ENCODE results near the gene GOLGA7B. TPM values are rescaled to one million over a fixed set of nuclear protein-coding genes. Genes with fewer than 3 reads are reported as not detected.
"Not testable (repeated sequence)": the region's sequence is repeated elsewhere in the genome, so short reads cannot be mapped to it uniquely, and the experiment has no call there.

GOLGA7B gene
- polyA plus RNA-seq, 4 donors = 0.19 to 1.5 (median 0.92) TPM

DNA sequence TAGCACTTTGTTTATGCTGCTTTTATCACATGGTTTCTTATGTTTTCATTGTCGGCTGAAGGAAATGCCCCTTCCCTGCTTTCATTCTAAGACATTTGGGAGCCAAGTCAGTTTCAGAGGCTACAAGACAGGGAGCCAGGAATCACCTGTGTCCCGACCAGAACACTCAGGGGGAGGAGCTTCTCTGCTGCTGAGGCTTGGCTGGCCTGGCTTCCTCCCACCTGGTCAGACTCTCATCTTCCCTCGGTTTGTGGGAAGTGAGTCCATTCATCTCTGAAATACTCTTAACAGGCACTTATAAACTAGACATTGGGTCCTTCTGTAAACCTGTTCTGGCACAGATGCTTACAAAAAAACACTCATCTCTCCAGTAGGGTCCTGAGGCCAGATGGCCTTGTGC, 19.6 kb upstream of the GOLGA7B start:
- DNase-seq (ENCODE audit: low read depth in 4 of 4, low spot score in 2 of 4) = no peak

GRCh38 chr10:97831259-97831658, 18.4 kb upstream of the GOLGA7B start:
- DNase-seq (ENCODE audit: low read depth in 4 of 4, low spot score in 2 of 4) = no peak

GRCh38 chr10:97836446-97836845, 13.2 kb upstream of the GOLGA7B start:
- no peak for DNase-seq (ENCODE audit: low read depth in 4 of 4, low spot score in 2 of 4)

- no peak for DNase-seq (ENCODE audit: low read depth in 4 of 4, low spot score in 2 of 4)
Observed at GRCh38 chr10:97838091-97838490, 11.6 kb upstream of the GOLGA7B start.

GRCh38 chr10:97841166-97841565, 8.5 kb upstream of the GOLGA7B start:
- DNase-seq (ENCODE audit: low read depth in 4 of 4, low spot score in 2 of 4) = not testable (repeated sequence)

GRCh38 chr10:97842114-97842513, 7.5 kb upstream of the GOLGA7B start:
- not testable (repeated sequence) for DNase-seq (ENCODE audit: low read depth in 4 of 4, low spot score in 2 of 4)

DNA sequence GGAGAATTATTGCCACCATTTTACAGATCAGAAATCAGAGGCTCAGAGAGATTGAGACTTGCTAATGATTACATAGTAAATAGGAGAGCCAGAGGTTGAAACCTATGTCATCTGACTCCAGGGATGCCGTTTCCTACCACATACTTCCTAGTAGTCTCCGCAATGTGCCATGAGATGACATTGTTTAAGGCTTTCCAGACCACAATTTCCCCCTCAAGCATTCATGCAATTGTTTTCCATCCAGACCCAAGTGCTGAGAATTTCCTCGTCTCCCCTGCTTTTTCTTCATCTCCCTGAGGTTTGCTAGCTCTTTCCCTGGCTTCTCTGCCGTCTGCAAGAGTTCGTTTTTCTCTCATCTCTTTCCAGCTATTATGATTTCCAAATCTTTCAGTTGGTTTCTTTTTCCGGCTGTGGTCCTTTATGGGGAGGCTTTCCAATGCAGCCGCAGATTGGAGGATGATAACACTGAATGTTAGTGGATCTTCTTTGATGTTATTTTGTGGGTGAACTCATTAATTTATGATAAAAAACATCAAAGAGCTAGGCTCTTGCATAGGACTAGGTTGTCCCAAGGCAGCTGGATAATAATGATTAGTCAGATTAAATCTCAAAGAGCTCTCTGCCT, 6.9 kb upstream of the GOLGA7B start:
- no peak for DNase-seq (ENCODE audit: low read depth in 4 of 4, low spot score in 2 of 4)

GRCh38 chr10:97843281-97843671, 6.4 kb upstream of the GOLGA7B start:
- no peak for DNase-seq (ENCODE audit: low read depth in 4 of 4, low spot score in 2 of 4)

DNA sequence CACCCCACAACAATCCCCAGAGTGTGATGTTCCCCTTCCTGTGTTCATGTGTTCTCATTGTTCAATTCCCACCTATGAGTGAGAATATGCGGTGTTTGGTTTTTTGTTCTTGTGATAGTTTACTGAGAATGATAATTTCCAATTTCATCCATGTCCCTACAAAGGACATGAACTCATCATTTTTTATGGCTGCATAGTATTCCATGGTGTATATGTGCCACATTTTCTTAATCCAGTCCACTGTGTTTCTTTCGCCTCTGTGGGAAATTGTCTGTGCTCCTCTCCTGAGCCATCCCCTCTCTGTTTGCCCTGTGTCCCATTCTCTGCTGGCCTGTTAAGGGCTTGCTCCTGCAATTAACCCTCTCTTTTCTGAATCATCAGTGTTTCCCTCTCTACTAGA, 5.7 kb upstream of the GOLGA7B start:
- DNase-seq (ENCODE audit: low read depth in 4 of 4, low spot score in 2 of 4) = not testable (repeated sequence)

GRCh38 chr10:97844678-97845077, 5.0 kb upstream of the GOLGA7B start:
- no peak for DNase-seq (ENCODE audit: low read depth in 4 of 4, low spot score in 2 of 4)

- no peak for DNase-seq (ENCODE audit: low read depth in 4 of 4, low spot score in 2 of 4)
Observed at GRCh38 chr10:97849103-97849686, 448 bp upstream of the GOLGA7B start.

GRCh38 chr10:97850446-97850845, 803 bp downstream of the GOLGA7B start:
- DNase-seq (ENCODE audit: low read depth in 4 of 4, low spot score in 2 of 4) = no peak

DNA sequence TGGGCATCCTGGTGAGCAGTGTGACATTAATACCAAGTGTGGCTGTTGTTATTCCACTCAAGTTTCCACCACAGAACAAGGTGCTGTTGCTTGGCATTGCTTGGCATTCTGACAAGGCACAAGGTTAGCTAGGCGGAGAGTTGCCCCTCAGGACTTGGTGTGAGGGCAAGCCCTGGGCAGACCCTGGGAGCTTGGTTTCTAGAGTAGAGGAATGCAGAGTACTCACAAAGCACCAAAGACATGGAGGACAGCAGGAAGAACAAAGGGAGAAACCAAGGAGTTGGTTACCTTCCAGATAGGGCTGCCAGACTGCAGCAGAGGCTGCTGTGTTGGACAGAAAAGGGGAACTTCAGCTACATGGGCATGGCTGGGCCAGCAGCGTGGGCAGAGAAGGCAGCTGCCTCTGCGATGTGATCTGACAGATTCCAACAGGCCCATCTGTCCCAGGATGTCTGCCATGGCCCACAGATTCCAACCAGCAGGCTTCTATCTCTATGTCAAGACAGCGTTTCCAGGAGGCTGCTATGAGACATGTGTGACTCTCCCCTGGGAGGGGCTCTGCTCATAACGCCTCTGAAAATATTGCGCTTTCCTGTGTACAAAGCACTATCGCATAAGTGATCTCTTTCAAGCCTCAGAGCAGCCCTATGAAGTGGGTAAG, 1.8 kb downstream of the GOLGA7B start:
- DNase-seq (ENCODE audit: low read depth in 4 of 4, low spot score in 2 of 4) = no peak

DNA sequence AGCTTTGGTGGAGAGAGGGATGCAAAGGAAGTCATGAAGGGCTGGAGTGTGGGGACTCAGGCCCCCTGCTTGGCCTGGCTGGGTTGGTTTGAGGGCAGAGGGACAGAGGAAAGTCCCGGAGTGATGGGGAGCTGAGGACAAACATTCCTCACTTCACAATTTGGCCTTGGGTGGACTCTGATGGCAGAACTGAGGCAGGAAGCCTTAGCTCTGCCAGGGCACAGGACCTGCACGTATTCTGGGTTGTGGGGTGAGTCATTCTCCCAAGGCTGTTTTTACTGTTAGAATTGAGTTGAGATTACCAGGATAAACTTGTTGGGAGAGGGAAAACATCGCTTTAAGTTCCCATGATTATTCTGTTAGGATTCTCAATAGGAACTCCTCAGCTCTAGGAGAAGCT, 2.6 kb downstream of the GOLGA7B start:
- no peak for DNase-seq (ENCODE audit: low read depth in 4 of 4, low spot score in 2 of 4)

DNA sequence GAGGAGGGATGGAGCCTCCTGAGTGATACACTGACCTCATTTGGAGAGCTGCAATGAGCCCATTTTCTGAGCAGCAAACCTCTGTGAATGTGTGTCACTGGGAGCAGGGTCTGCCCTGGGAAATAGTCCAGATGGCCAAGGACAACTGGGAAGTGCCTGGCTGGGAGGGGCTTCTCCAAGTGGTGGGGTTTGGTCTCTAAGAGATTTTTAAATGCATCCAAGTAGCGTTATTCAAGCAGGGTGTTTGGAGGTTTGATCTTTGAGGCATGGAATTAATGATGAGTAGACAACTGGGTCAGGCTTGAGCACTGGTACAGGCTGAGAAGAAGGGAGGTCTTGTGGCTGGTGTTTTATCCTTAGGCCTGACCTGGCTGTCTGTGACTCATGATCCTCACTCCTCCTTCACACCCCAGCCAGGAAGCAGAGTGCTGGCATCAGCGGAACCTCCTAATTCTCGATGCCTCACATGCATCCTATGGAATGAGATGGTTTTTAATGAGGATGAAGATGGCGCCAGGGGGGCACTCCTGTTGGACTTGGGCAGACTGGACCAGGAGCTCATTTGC, 3.3 kb downstream of the GOLGA7B start:
- DNase-seq (ENCODE audit: low read depth in 4 of 4, low spot score in 2 of 4) = no peak

GRCh38 chr10:97854743-97855142, 5.1 kb downstream of the GOLGA7B start:
- DNase-seq (ENCODE audit: low read depth in 4 of 4, low spot score in 2 of 4) = no peak

- no peak for DNase-seq (ENCODE audit: low read depth in 4 of 4, low spot score in 2 of 4)
Observed at GRCh38 chr10:97858001-97858439, 8.4 kb downstream of the GOLGA7B start.

DNA sequence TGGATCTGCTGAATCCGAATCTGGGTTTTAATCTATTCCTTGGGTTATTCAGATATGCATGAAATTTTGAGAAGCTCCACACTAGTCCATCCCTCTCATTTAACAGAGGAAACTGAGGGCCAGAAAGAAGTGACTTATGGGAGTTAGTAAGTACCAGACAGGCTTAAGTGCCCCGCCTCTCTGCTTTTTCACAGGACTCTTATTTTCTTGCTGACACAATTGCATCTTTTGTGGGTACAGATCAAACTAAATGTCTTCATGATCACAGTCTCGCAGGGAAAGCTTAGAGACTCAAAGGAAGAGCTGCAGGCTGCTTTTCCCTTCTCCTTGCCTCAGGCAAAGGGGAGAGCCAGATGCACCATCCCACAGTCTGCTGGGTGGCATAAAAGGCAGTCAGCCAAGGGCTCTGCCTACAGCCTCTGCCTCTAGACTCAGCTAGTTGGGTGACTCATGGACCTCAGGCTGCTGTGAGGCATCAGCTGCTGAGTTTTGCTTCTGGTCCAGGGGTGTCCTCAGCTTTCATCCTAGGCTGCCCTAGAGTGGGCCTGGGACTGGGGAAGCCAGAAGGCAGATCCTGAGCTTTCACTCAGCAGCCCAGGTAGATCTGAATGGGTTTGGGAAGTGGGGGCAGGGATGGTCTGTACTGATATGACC, 11.6 kb downstream of the GOLGA7B start:
- DNase-seq (ENCODE audit: low read depth in 4 of 4, low spot score in 2 of 4) = no peak

GRCh38 chr10:97861924-97862323, 12.3 kb downstream of the GOLGA7B start:
- no peak for DNase-seq (ENCODE audit: low read depth in 4 of 4, low spot score in 2 of 4)

DNA sequence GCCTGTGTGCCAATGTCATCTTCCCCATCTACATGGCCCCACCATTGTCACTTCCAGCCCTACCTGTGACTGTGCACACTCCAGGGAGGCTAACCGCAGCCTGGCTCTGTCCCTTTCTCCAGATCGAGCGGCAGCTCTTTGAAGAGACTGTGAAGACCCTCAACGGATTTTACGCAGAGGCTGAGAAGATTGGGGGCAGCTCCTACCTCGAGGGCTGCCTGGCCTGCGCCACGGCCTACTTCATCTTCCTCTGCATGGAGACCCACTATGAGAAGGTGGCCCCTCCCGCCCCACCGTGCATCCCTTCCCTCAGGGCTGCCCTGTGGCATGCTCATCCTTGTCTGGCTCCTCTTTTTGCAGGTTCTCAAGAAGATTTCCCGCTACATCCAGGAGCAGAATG, 14.2 kb downstream of the GOLGA7B start:
- DNase-seq (ENCODE audit: low read depth in 4 of 4, low spot score in 2 of 4) = no peak

DNA sequence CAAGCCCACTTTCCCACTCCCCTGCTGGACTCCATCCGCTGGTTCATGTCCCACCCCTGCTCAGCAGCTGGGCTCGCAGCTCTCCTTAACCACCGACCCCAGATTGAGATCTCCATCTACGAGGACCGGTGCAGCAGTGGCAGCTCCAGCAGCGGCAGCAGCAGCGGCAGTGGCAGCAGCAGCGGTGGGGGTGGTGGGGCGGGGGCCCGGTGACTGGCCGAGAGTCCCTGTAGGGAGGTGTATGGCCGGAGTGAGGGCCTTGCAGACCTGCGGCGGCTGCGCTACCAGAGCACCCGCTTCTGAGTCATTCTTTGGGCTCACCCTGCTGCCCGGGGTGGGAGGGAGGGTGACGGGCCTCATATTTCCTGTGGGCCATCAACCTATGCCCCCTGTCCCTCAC, 15.8 kb downstream of the GOLGA7B start:
- no peak for DNase-seq (ENCODE audit: low read depth in 4 of 4, low spot score in 2 of 4)

All from left renal cortex interstitium (tissue), 4 donors.